ENCODE measurements around the gene USP4.

Gene USP4

DNA sequence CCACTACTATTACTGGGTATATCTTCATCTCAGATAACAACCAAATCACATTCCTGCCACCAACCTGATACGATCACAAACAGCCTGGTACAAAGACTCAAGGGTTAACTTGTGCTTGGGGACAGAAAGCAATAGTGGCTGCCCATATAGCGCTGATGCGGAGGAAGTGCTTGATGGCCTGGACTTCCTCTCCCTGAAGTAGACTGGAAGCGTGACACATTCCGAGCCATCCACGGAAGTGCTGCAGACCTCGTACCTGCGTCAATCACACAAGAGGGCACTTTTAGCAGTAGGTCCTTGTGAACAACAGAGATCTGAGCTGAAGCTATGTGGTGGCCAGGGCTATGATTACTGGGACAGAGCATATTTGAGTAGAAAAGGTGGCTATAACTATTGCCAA lies 45.5 kb downstream of the USP4 start:
- DNase-seq = no peak

DNA sequence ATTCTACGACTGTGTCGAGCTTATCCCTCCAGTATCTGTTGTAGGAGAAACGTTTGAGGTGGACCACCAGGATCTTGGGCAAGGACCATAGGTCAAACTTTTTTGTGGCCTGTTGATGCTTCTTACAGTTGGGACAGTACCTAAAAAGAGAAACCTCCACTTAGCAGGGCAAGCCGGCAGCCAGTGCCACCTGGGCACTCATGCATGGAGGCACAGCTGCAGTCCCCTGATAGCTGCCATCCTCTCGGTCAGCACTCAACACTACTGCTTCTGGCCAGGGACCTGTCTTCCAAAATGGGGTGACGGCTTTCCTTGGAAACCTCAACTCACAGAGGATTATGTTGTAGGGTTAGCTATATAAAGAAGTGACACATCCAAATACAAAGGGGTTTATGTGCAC lies 55.9 kb downstream of the USP4 start:
- DNase-seq = no peak

DNA sequence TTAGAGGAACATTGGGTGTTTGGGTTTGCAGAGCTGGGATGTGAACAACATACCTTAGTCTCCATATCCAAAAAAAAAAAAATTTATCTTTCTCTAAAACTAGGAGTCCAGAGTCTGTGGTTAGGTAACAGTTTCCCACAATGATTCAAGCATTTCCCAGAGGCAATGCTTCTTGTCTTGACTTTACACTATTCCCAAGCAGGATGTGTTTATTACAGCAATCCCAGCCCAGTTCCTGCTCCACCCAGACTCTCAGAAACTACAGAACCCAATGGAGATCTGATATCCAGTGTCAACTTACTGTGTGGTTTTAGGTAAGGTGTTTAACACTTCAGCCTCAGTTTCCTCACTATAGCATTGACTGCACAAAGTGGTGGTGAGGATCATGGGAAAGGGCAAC lies 60.5 kb downstream of the USP4 start:
- no peak for DNase-seq

DNA sequence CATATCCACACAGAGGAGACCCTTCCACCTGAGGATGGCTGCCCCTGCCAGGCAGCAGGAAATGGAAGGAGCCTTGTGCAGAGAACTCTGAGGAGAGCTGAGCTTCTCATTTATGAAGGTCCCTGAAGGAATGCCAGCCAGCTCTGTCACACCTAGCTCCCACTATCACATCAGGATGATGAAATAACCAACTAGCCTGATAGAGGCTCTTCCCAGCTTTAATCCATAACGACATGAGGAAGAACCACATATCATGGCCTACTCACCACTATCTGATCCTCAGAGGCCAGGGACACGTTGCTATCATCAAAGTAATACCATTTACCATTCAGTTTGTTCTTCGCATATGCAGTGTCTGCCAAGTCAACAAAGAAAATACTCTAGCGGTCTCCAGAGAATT lies 61.3 kb downstream of the USP4 start:
- no peak for DNase-seq

DNA sequence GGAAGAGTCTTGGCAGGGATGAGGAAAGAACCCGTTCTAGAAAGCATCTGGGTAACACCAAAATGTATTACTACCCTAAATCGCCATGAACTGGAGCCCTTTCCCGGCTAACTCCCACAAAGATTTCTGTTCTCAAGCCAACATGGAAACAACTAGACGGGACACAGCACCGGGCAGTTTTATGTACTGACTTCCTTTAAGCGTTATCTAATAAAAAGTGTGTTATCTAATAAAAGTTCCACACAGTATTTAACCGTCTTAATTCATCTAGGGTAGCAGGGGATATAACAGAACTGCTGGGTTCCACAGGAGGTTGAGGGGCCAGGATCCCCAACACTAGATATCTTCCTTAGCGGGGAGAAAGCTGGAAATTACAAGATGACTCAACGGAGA lies 62.5 kb downstream of the USP4 start:
- DNase-seq = no peak

DNA sequence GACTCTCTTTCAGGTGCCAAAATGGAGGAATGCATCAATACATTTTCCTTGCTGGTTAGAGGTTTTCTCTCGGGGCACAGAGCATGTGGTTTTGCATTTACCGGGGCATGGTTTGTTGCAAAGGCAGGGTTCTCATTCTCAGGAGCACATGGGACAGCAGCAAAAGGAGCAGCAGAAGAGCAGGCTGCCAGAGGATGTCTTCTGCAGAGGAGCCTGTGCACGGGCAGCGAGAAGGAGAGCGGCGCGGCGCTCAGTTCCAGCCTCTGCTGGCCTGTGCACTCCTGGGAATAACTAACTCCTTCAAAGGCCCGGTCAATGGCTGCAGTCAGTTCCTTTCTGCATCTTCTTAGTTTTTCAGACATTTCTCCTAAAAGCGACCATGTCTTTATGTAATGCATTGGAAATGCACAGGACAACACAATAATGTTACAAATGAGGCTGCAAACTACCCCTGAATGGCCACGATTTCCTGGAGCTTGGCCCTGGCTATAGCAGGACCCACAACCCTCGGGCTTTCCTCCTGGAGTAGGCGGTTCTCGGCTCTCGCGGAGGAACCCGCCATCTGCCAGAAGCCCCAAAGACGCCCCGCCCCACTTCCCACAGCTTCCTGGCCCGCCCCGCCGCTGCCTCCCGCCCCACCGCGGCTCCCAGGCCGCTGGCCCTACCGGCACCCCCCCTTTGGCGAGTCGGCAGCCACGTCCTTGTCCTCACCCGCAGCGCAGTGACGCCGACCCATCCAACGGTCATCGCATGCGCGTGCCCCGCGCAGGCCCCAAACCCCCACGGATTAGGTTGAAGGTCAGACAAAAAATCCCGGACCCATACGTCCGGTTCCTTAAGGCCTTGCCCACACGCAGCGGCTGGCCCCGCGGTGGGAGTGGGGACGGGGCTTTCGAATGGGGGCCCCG lies 63.1 kb downstream of the USP4 start, which contains the start of gene C3orf62:
TSS of gene C3orf62 (minus strand) at position 758 of the 908 bp plus-strand sequence. CDS start at position 398, 360 bp downstream.
- peak; percentile 77 for DNase-seq

DNA sequence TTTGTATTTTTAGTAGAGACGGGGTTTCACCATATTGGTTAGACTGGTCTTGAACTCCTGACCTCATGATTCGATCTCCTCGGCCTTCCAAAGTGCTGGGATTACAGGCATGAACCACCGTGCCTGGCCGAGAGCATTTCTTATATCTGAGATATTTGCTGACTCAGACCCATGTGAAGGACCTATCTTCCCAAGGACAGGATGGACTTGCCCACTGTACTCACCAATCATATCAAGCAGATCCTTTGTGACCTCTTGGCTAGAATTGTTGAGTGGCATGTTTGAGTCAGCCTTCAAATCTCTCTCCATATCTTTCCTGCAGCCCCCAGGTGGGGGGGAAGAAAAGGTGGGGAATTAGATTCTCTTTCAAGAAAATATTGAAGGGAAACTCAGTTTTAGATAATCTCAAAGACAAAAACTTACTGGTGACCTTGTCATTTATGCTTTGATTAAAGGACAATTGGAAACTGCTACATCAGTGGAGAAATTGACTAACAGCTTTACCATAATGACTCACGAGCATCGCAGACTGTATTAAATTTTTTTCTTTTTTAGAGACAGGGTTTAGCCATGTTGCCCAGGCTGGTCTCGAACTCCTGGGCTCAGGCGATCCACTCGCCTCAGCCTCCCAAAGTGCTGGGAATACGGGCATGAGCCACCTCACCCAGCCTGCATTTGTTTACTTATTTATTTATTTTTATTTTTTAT lies 65.9 kb downstream of the USP4 start:
- no peak for DNase-seq

DNA sequence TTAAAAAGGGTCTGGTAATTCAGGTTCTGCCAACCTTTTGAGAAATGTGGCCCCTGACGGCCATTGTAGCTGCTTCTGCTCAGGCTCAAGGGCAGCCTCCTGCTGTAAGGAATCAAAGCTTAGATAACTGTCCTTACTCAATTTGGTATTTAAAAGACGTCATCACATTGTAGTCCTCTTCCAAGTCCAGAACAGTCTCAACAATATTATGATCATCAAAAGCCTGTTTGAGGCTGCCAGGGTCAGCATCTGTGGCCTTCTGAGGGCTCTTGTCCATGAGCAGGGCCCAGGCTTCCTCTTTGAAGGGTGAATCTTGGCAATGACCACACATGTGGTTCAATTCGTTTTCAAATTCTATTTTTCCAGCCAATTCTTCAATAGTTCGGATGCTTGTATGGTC lies 68.8 kb downstream of the USP4 start:
- DNase-seq = no peak

DNA sequence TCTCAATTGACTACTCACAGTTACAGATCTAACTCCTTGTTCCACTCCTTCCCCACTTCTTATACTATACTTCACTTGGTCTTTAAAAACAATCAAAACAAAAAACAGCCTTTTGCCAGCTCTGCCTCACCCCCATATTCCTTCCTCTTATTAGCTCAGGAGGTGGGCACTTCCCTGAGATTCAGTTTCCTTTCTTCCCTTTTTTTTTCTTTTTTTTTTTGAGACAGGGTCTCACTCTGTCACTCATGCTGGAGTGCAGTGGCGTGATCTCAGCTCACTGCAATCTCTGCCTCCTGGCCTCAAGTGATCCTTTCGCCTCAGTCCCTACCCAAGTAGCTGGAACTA lies 69.7 kb downstream of the USP4 start:
- DNase-seq = no peak

DNA sequence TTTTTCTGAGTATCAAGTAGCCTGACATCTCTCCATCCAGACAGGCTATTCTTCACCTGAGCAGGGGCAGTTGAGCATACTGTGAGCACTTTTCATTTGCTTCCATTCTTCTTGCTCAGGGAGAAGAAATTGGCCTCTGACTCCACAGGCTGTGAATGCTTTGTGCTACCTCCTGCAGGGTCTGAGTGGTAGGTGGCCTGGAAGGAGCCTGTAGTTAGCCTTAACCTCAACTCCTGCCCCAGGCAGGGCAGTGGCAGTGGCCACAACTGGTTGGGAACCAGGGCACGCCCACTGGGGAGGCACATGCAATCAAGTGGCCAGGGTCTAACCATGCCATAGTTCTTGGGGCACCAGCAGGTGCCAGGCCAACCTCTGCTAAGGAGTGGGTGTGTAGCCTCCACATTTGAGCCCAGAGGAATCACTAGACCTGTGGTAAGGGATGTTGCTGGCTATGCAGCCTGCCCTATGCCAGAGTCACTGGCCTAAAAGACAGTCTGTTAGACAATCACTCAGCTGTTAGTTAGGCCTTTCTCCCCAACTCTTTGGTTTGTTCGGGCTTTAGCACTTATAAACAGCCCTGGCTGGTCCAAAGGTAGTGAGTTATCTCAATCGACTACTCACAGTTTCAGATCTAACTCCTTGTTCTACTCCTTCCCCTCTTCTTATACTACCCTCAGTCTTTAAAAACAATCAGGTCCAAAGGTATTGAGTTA lies 70.3 kb downstream of the USP4 start:
- DNase-seq = no peak

DNA sequence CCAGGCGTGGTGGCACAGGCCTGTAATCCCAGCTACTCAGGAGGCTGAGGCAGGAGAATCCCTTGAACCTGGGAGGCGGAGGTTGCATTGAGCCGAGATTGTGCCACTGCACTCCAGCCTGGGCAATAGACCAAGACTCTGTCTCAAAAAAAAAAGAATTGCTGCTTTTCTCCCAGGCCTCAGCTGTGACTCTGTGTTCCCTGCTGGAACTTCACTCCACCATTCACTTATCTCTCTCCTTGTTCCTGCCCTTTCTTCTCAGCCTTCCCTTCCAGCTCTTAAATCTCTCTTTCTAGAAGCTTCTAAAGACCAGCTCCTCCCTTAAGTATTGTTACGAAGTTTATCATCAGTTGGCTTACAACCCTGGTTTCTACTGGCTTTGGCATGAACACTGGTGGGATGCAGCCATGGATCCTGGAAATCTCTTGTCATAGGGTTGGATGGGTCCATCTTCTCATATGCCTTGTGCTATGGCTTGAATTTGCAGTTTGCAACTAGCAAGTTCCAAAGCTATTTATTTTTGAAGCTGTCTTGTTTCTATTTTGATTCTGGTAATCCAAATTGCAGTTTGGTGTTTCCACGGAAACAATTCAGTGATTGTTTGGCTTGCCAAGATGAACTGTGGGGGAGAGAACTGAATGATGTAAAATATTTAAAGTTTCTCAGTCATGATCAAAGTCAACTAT lies 73.3 kb downstream of the USP4 start:
- no peak for DNase-seq

DNA sequence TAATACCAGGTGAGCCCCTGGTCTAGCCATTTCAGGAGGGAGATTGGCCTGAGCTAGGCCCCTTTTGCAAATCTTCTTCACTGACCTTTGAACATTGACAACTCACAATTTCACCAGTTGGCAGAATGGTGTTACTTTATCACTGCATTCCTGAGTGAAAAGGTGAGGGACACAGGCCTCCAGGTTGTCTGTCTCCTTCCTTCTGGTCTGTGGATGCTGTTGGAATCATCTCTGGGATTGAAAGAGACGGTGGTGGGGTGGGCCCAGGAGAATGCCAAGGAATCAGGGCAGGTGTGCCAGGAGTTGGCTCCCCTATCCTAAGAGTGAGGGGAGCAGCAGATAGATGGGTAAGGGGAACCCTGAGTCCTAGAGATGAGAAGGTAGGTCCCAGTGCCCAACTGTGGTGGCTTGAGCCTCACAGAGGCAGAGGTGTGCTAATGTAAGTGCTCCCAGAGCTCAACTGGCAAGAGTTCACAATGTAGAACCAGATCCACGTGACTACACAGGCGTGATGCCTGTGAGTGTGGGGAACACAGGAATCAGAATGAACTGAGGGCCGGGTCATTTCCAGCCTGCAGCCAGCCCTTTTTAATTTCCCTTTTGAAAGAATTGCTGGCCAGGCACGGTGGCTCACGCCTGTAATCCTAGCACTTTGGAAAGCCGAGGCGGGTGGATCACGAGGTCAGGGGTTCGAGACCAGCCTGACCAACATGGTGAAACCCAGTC lies 74.0 kb downstream of the USP4 start:
- DNase-seq = no peak

DNA sequence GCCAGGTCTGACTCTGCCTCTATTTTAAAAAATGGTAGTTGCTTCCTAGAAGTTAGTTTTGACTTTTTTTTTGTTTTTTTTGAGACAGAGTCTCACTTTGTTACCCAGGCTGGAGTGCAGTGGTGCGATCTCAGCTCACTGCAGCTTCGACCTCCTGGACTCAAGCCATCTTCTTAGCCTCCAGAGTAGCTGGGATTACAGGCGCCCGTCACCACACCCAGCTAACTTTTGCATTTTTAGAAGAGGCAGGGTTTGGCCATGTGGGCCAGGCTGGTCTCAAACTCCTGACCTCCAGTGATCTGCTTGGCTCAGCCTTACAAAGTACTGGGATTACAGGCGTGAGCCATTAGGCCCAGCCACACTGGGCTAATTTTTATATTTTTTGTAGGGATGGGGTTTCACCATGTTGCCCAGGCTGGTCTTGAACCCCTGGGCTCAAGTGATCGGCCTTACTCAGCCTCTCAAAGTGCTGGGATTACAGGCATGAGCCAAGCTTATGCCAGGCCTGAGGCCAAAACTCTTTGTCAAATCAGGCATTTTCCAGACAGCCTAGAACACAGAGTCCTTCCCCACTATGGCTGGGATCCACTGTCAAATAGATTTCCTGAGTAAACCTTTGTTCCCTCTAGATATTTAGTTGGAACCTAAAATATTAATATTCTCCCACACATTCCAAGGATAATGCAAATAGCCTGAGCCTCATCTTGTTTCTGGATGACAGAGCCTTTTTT lies 76.5 kb downstream of the USP4 start:
- no peak for DNase-seq

DNA sequence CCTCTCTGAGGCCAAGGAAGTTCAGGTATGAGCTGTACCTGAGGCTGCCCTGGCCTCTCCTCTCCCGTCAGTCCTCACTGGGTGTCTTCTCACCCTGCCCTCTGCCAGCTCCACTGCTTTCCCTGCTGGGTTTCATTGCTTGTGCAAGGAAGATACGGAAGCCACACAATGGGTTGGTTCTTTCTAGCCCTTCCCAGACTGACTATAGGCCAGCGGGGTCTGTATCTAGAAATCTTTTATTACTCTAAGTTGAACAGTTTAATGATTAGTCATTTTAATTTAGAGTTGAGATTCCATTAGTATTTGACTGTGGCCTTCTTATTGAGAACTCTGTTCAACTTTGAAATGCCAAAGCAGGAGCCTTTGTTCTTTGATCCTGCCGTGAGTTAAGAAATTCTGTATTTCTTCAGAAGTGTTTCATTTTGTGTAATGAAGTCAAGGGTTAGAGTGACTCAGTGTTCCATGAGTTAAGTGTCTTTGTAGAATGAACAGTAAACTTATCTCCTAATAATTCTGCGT lies 79.0 kb downstream of the USP4 start:
- no peak for DNase-seq

DNA sequence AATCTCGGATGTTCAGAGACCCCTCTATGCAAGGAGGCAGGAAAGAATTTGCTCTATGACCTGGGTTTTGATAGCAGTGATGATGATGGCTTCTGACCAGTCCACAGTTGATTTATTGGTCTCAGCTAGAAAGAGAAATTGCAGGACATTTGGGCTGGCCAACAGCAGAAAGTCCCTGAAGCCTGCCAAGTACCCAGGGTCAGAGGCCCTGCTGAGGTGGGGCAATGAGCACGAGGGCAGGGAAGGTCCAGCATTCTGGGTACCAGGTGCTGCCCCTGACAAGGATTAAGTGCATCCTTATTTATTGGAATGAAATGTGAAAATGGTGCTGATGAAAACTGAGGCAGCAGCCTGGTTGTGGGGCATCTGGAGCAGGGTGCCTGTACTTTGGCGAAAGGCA lies 82.7 kb downstream of the USP4 start:
- DNase-seq = no peak

DNA sequence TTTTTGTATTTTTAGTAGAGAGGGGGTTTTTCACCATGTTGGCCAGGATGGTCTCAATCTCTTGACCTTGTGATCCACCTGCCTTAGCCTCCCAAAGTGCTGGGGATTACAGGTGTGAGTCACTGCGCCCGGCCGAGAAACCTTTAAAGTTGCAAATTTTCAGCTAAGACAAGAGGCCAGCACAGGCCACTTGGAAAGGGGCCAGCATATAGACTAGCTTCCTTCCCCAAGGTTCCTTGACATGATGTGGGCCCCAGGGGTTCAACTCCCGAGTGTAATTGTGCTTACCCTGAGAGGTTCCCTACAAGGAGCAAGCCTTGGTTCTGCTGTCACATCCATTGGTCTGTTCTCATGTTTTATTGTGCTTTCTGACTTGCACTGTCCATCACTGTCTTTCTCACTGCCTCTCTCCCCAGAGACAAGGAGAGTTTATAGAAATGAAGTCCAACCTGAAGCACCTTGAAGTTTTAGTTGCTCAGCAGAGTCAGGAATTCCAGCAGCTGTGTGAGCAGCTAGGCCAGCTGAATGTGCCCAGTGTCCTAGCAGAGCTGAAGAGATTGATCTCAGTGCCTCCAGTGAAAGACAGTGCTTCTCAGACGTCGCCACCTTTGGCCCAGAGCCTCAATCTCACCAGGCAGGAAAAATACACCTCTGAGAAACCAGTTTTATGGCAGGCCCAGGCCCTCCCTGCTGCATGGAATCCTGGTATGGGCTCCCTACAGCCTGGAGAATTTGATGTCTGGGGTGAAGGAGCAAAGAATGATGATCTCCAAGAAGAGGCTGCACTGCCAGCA lies 83.9 kb downstream of the USP4 start:
- DNase-seq = no peak

DNA sequence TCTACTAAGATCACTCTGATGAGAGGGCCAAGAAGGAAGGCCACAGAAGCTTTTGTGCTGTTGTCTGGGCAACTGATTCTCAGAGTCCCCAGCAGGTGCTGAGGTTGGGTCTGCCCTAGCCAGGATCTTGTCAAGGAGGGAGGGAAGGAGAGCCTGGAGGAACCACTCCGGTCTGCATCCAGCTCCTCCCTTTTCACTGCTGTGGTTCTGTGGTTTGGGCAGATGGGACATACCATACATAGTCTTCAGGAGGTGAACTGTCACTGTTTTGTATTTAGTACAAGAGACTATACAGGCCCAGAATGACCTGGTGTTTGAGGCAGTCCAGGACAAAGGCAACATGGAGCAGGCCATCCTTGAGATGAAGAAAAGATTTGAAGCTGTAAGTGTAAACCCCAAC lies 84.7 kb downstream of the USP4 start:
- no peak for DNase-seq

DNA sequence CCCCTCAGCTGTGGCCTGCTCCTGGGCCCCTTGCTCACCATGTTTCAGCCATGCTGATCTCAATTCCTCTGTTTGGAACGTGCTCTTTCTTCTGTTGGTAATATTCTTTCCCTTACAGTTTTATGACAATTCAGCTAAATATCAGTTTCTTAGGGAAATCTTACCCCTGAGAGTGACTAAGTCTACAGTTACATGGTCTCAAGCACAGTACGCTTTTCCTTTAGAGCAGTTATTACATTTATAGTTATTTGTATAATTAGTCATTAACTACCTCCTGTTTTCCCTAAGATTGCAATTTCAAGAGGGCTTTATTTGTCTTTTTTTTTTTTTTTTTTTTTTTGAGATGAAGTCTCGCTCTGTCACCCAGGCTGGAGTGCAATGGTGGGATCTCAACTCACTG lies 86.3 kb downstream of the USP4 start:
- DNase-seq = no peak

DNA sequence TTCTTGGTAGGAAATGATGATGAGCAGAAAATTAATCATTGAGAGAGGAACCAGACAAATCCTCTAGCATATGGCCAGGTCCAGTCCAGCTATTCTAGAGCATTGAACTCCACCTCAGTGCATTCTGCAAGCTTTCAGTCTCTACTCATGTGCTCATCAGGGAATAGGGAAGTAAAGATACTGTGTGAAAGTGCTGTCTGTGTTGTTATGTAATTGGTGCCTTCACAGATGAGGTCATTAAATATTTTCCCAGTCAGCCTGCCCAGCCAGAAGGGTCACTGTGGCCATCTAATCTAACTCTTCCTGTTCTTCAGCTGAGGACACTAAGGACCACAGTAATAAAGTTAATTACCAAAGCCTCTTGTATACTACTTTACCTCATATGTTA lies 91.0 kb downstream of the USP4 start:
- DNase-seq = no peak

DNA sequence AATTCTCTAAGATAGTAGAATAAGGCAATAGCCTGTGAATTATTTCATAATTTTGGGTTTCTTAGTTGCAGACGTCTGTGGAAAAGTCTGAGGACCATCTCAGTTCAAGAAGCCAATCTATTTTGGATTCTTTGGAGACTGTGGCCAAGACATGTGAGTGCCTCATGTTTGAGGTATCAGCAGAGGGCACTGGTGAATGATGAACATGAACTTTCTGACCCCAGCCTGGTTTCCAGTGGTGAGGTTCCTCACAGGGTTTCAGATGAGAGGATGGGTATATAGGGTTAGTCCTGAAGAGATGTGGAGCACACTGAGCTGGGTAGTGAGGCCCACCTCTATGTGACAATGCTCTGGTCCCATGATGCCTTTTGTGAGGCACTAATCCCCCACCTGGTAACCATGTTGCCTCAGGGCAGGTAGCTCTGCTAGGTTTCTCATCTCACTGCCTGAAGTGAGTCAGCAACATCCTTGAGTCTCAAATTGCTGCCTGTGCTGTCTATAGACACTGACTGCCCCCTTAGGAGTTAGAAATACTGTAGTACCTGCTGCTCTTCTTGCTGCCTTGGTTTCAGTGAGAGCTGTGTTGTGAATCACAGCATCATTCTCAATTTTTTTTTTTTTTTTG lies 95.2 kb downstream of the USP4 start:
- DNase-seq = no peak

Measured in activated CD4-positive, CD25-positive, alpha-beta regulatory T cell treated with anti-CD3 and anti-CD28 coated beads, Interleukin-2, amount 50 U/mL, for 72 hours (primary cell).